Upper lobe of left lung (tissue), 4 donors: ENCODE results near the gene KCNE4.

Experiments used
- EP300 ChIP-seq, 4 donors: sonication (generic); formaldehyde crosslinking; IDR thresholded peaks; one replicate each; pipeline ENCODE4 v1.5.1; 2017; ENCODE audit warnings: antibody characterized with exemption in 4 of 4, control low read depth in 2 of 4
- TF ChIP-seq, protein P1 (sequence below), 6 experiments: fragments of 450-650 bp in 4 of 6; fragments of 200-600 bp in 2 of 6; sonication (generic) in 2 of 6; IDR thresholded peaks; one replicate each; pipeline ENCODE4 v1.5.1; 2016 to 2019; ENCODE audit warnings: antibody characterized with exemption in 6 of 6

- TF ChIP-seq, protein P1, sequence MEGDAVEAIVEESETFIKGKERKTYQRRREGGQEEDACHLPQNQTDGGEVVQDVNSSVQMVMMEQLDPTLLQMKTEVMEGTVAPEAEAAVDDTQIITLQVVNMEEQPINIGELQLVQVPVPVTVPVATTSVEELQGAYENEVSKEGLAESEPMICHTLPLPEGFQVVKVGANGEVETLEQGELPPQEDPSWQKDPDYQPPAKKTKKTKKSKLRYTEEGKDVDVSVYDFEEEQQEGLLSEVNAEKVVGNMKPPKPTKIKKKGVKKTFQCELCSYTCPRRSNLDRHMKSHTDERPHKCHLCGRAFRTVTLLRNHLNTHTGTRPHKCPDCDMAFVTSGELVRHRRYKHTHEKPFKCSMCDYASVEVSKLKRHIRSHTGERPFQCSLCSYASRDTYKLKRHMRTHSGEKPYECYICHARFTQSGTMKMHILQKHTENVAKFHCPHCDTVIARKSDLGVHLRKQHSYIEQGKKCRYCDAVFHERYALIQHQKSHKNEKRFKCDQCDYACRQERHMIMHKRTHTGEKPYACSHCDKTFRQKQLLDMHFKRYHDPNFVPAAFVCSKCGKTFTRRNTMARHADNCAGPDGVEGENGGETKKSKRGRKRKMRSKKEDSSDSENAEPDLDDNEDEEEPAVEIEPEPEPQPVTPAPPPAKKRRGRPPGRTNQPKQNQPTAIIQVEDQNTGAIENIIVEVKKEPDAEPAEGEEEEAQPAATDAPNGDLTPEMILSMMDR (IDR thresholded peaks at IDR 0.05), result no peak
- no peak for TF ChIP-seq EP300 (IDR thresholded peaks at IDR 0.05)
Measured at GRCh38 chr2:223040527-223040926, 11.5 kb upstream of the KCNE4 start.
